ENCODE data around the gene ESRRB.

Gene ESRRB

GRCh38 chr14:76426161-76426696, 50.3 kb downstream of the ESRRB start:
- H3K27ac ChIP-seq (ENCODE audit: insufficient read depth in 1 of 2, low read depth in 1 of 2, low read length in 2 of 2, poor library complexity in 1 of 2, severe bottlenecking in 2 of 2) = no peak overlapping the region
- DNase-seq = no peak
- no peak overlapping the region for H3K4me3 ChIP-seq (ENCODE audit: control insufficient read depth in 1 of 7, extremely low read depth in 1 of 7, insufficient read depth in 4 of 7, low read depth in 2 of 7, low read length in 6 of 7)
- H3K27me3 ChIP-seq (replicated peaks in 2 of 5; ENCODE audit: control insufficient read depth in 4 of 5, insufficient read depth in 5 of 5, low read length in 4 of 5) = peaks cover 0 to 4% (median 0%) of the 10 kb centered on the region in 5 experiments
- POLR2A ChIA-PET = no interaction called here
- CTCF ChIA-PET = no interaction called here
- WGBS (ENCODE audit: insufficient coverage) = 86% methylated on average over 1 of the region's 1 CpG
- H3K4me1 ChIP-seq (ENCODE audit: control extremely low read depth in 1 of 4, control insufficient read depth in 4 of 4, insufficient read depth in 4 of 4, low read length in 3 of 4) = no peaks in the 10 kb centered on the region
- H3K9me3 ChIP-seq (ENCODE audit: control extremely low read depth in 1 of 5, control insufficient read depth in 4 of 5, insufficient read depth in 2 of 5, low read depth in 1 of 5, low read length in 4 of 5) = peaks cover 0 to 4% (median 0%) of the 10 kb centered on the region in 5 experiments
- no peaks in the 10 kb centered on the region for H3K36me3 ChIP-seq (ENCODE audit: control insufficient read depth in 4 of 4, insufficient read depth in 4 of 4, low read length in 3 of 4)

DNA sequence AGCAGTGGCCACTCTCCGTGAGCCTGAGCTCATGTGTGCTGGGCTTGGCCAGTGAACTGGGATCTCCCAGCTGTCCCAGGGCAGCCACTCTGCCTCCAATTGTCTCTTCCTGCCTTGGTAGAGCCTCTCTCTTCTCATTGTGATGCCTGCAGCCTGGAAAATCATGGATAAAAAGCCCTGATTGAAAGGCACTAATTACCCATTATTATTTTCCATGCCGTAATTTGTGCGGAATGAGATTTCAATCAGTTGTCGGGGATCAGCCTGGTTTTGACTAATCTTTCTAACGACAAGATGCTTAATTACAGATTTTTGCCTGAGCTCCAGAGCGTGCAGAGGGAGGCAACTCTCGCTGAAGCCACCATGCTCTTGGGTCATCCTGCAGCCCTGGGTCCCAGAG, 52.7 kb downstream of the ESRRB start:
- DNase-seq = no peak
- Histone ChIP-seq H3K4me3 (ENCODE audit: control insufficient read depth in 1 of 7, extremely low read depth in 1 of 7, insufficient read depth in 4 of 7, low read depth in 2 of 7, low read length in 6 of 7) (no peak overlapping the region), H3K9me3 (ENCODE audit: control extremely low read depth in 1 of 5, control insufficient read depth in 4 of 5, insufficient read depth in 2 of 5, low read depth in 1 of 5, low read length in 4 of 5) (peaks cover 0 to 4% (median 0%) of the 10 kb centered on the region in 5 experiments), H3K36me3 (ENCODE audit: control insufficient read depth in 4 of 4, insufficient read depth in 4 of 4, low read length in 3 of 4) (no peaks in the 10 kb centered on the region), H3K4me1 (ENCODE audit: control extremely low read depth in 1 of 4, control insufficient read depth in 4 of 4, insufficient read depth in 4 of 4, low read length in 3 of 4) (no peaks in the 10 kb centered on the region), H3K27ac (ENCODE audit: insufficient read depth in 1 of 2, low read depth in 1 of 2, low read length in 2 of 2, poor library complexity in 1 of 2, severe bottlenecking in 2 of 2) (no peak overlapping the region), H3K27me3 (replicated peaks in 2 of 5; ENCODE audit: control insufficient read depth in 4 of 5, insufficient read depth in 5 of 5, low read length in 4 of 5) (peaks cover 0 to 4% (median 0%) of the 10 kb centered on the region in 5 experiments)
- 98% methylated on average over 7 of the region's 7 CpGs for WGBS (ENCODE audit: insufficient coverage)
- POLR2A ChIA-PET = no interaction called here
- CTCF ChIA-PET = no interaction called here

- Histone ChIP-seq H3K9me3 (ENCODE audit: control extremely low read depth in 1 of 5, control insufficient read depth in 4 of 5, insufficient read depth in 2 of 5, low read depth in 1 of 5, low read length in 4 of 5) (peaks cover 0 to 4% (median 0%) of the 10 kb centered on the region in 5 experiments), H3K36me3 (ENCODE audit: control insufficient read depth in 4 of 4, insufficient read depth in 4 of 4, low read length in 3 of 4) (no peaks in the 10 kb centered on the region), H3K27ac (ENCODE audit: insufficient read depth in 1 of 2, low read depth in 1 of 2, low read length in 2 of 2, poor library complexity in 1 of 2, severe bottlenecking in 2 of 2) (no peak overlapping the region), H3K27me3 (replicated peaks in 2 of 5; ENCODE audit: control insufficient read depth in 4 of 5, insufficient read depth in 5 of 5, low read length in 4 of 5) (peaks cover 0 to 4% (median 0%) of the 10 kb centered on the region in 5 experiments), H3K4me3 (ENCODE audit: control insufficient read depth in 1 of 7, extremely low read depth in 1 of 7, insufficient read depth in 4 of 7, low read depth in 2 of 7, low read length in 6 of 7) (no peak overlapping the region), H3K4me1 (ENCODE audit: control extremely low read depth in 1 of 4, control insufficient read depth in 4 of 4, insufficient read depth in 4 of 4, low read length in 3 of 4) (no peaks in the 10 kb centered on the region)
- POLR2A ChIA-PET = no interaction called here
- no CpG with 5 or more reads among the region's 1 CpG for WGBS (ENCODE audit: insufficient coverage)
- DNase-seq = no peak
- CTCF ChIA-PET = no interaction called here
These were observed 54.1 kb downstream of the ESRRB start for GRCh38 chr14:76430017-76430416.

GRCh38 chr14:76430475-76430980, 54.6 kb downstream of the ESRRB start:
- peaks cover 0 to 4% (median 0%) of the 10 kb centered on the region in 5 experiments for H3K9me3 ChIP-seq (ENCODE audit: control extremely low read depth in 1 of 5, control insufficient read depth in 4 of 5, insufficient read depth in 2 of 5, low read depth in 1 of 5, low read length in 4 of 5)
- no peak overlapping the region for H3K27ac ChIP-seq (ENCODE audit: insufficient read depth in 1 of 2, low read depth in 1 of 2, low read length in 2 of 2, poor library complexity in 1 of 2, severe bottlenecking in 2 of 2)
- no peak overlapping the region for H3K4me3 ChIP-seq (ENCODE audit: control insufficient read depth in 1 of 7, extremely low read depth in 1 of 7, insufficient read depth in 4 of 7, low read depth in 2 of 7, low read length in 6 of 7)
- peaks cover 0 to 4% (median 0%) of the 10 kb centered on the region in 5 experiments for H3K27me3 ChIP-seq (replicated peaks in 2 of 5; ENCODE audit: control insufficient read depth in 4 of 5, insufficient read depth in 5 of 5, low read length in 4 of 5)
- 96% methylated on average over 4 of the region's 4 CpGs for WGBS (ENCODE audit: insufficient coverage)
- H3K4me1 ChIP-seq (ENCODE audit: control extremely low read depth in 1 of 4, control insufficient read depth in 4 of 4, insufficient read depth in 4 of 4, low read length in 3 of 4) = no peaks in the 10 kb centered on the region
- no peak for DNase-seq
- ChIA-PET CTCF (no interaction called here), POLR2A (no interaction called here)
- H3K36me3 ChIP-seq (ENCODE audit: control insufficient read depth in 4 of 4, insufficient read depth in 4 of 4, low read length in 3 of 4) = no peaks in the 10 kb centered on the region

- no peak for DNase-seq
- ChIA-PET POLR2A (no interaction called here), CTCF (no interaction called here)
- Histone ChIP-seq H3K9me3 (ENCODE audit: control extremely low read depth in 1 of 5, control insufficient read depth in 4 of 5, insufficient read depth in 2 of 5, low read depth in 1 of 5, low read length in 4 of 5) (no peaks in the 10 kb centered on the region), H3K4me1 (ENCODE audit: control extremely low read depth in 1 of 4, control insufficient read depth in 4 of 4, insufficient read depth in 4 of 4, low read length in 3 of 4) (no peaks in the 10 kb centered on the region), H3K27me3 (replicated peaks in 2 of 5; ENCODE audit: control insufficient read depth in 4 of 5, insufficient read depth in 5 of 5, low read length in 4 of 5) (peaks cover 0 to 3% (median 0%) of the 10 kb centered on the region in 5 experiments), H3K36me3 (ENCODE audit: control insufficient read depth in 4 of 4, insufficient read depth in 4 of 4, low read length in 3 of 4) (no peaks in the 10 kb centered on the region), H3K4me3 (ENCODE audit: control insufficient read depth in 1 of 7, extremely low read depth in 1 of 7, insufficient read depth in 4 of 7, low read depth in 2 of 7, low read length in 6 of 7) (no peak overlapping the region), H3K27ac (ENCODE audit: insufficient read depth in 1 of 2, low read depth in 1 of 2, low read length in 2 of 2, poor library complexity in 1 of 2, severe bottlenecking in 2 of 2) (no peak overlapping the region)
- 89% methylated on average over 9 of the region's 9 CpGs for WGBS (ENCODE audit: insufficient coverage)
These were observed 55.6 kb downstream of the ESRRB start for GRCh38 chr14:76431538-76431937.

- ChIA-PET CTCF (interaction anchor here (1.4 kb wide), 1 partner anchor 17 kb away, joined by 3 read pairs; no protein-coding TSS in a partner anchor), POLR2A (no interaction called here)
- Histone ChIP-seq H3K36me3 (ENCODE audit: control insufficient read depth in 4 of 4, insufficient read depth in 4 of 4, low read length in 3 of 4) (no peaks in the 10 kb centered on the region), H3K27me3 (replicated peaks in 2 of 5; ENCODE audit: control insufficient read depth in 4 of 5, insufficient read depth in 5 of 5, low read length in 4 of 5) (peaks cover 0 to 5% (median 0%) of the 10 kb centered on the region in 5 experiments), H3K27ac (ENCODE audit: insufficient read depth in 1 of 2, low read depth in 1 of 2, low read length in 2 of 2, poor library complexity in 1 of 2, severe bottlenecking in 2 of 2) (no peak overlapping the region), H3K4me1 (ENCODE audit: control extremely low read depth in 1 of 4, control insufficient read depth in 4 of 4, insufficient read depth in 4 of 4, low read length in 3 of 4) (no peaks in the 10 kb centered on the region), H3K4me3 (ENCODE audit: control insufficient read depth in 1 of 7, extremely low read depth in 1 of 7, insufficient read depth in 4 of 7, low read depth in 2 of 7, low read length in 6 of 7) (no peak overlapping the region), H3K9me3 (ENCODE audit: control extremely low read depth in 1 of 5, control insufficient read depth in 4 of 5, insufficient read depth in 2 of 5, low read depth in 1 of 5, low read length in 4 of 5) (no peaks in the 10 kb centered on the region)
- WGBS (ENCODE audit: insufficient coverage) = 94% methylated on average over 11 of the region's 13 CpGs
- DNase-seq = no peak
These were observed 57.2 kb downstream of the ESRRB start for GRCh38 chr14:76432827-76433752.

DNA sequence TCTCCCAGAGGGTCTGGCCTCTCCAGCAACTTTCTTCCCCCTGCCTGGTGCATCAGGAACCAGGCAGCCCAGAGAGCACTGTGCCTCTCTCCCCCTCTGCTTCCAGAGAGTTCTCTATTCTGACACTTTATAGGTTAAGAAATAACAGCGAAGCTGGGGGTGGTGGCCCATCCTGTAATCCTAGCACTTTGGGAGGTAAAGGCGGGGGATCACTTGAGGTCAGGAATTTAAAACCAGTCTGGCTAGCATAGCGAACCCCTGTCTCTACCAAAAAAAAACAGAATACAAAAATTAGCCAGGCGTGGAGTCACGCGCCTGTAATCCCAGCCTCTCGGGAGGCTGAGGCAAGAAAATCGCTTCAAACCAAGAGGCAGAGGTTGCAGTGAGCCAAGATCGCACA, 58.3 kb downstream of the ESRRB start:
- Histone ChIP-seq H3K36me3 (ENCODE audit: control insufficient read depth in 4 of 4, insufficient read depth in 4 of 4, low read length in 3 of 4) (no peaks in the 10 kb centered on the region), H3K27me3 (replicated peaks in 2 of 5; ENCODE audit: control insufficient read depth in 4 of 5, insufficient read depth in 5 of 5, low read length in 4 of 5) (peaks cover 0 to 5% (median 0%) of the 10 kb centered on the region in 5 experiments), H3K4me3 (ENCODE audit: control insufficient read depth in 1 of 7, extremely low read depth in 1 of 7, insufficient read depth in 4 of 7, low read depth in 2 of 7, low read length in 6 of 7) (no peak overlapping the region), H3K9me3 (ENCODE audit: control extremely low read depth in 1 of 5, control insufficient read depth in 4 of 5, insufficient read depth in 2 of 5, low read depth in 1 of 5, low read length in 4 of 5) (no peaks in the 10 kb centered on the region), H3K4me1 (ENCODE audit: control extremely low read depth in 1 of 4, control insufficient read depth in 4 of 4, insufficient read depth in 4 of 4, low read length in 3 of 4) (no peaks in the 10 kb centered on the region), H3K27ac (ENCODE audit: insufficient read depth in 1 of 2, low read depth in 1 of 2, low read length in 2 of 2, poor library complexity in 1 of 2, severe bottlenecking in 2 of 2) (no peak overlapping the region)
- 82% methylated on average over 8 of the region's 9 CpGs for WGBS (ENCODE audit: insufficient coverage)
- DNase-seq = no peak
- CTCF ChIA-PET = interaction anchor here (0.8 kb wide), 1 partner anchor 21 kb away, joined by 3 read pairs; no protein-coding TSS in a partner anchor
- POLR2A ChIA-PET = no interaction called here
